ENCODE results near the gene SH3TC1.

The SH3TC1 gene

GRCh38 chr4:8164194-8164565 lies 34.9 kb upstream of the SH3TC1 start:
- no peak for DNase-seq

DNA sequence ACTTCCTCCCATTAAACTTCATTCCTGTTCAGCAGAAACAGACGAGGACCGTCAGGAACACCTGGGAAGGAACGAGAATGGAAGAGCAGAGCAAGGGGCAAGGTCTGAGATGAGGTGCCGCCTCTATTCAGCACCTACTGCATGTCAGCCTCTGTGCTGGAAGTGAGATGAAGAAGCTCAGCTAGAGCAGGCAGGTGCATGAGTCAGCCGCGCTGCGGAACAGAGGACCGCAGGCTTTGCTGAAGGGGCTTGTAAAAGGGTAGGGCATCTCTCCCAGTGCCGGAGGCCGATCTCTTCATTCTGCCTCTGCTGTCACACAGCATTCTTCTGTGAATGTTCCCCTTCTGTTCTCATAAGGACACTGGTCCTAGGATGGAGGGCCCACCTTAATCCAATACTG lies 34.4 kb upstream of the SH3TC1 start:
- DNase-seq, result no peak

DNA sequence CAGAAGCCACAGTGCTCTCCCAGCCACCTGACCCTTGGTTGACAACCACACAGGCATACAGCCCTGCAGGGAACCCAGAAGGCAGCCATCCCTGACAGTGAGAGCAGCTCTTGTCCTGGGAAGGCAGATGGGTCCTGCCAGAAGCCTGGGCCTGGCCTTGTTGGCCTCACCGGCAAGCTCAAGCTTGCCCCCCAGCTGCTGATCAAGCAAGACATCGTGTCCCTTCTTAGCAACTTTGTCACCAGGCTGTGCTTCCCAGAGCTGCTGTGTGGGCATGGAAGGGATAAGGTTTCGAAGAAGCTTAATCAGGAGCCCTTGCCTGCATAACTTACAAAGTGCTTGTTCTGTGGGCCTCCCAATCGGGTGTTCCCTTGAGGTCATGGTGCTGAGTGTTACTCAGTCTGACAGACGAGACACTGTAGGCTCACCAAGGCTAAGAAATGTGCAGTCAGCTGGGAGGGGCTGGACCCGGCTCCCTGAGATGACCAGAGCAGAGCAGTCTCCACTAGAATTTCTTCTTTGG lies 33.7 kb upstream of the SH3TC1 start:
- no peak for DNase-seq

GRCh38 chr4:8167291-8167690 lies 31.8 kb upstream of the SH3TC1 start:
- no peak for DNase-seq

DNA sequence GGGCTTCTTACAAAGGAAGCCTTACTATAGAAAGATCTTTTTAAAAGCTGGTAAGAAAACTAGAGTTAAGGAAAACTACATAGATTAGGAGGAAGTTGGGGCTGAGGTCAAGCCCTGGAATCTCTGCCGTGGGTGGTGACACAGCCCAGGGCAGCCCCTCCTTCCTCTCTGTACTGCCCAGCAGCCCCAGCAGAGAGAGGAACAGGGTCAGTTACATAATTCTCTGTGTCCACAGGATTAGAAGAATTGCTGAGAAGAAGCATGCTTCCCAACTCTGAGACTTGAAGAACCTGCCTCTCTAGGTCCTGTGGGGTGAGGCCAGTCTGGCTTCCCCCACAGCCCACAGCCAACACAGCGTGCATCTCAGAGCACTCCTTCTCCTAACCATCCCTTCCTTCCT lies 31.3 kb upstream of the SH3TC1 start:
- DNase-seq, result no peak

DNA sequence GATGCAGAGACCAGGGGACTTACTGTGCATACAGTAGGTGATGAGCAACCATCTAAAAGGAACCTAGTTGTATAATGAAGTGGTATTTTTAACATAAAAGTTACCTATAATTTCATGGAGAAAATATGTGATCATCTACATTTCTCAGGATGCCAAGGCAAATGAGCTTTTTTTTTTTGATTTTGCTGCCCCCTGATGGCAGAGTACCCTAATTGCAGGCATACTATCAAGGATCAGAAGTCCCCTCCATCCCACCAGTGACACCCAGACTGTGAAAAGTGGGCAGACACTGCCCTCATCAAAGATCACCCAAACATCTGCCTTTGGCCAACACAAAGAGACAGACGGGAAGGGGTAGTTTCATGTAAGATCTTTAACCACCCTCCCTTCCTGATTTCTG lies 30.9 kb upstream of the SH3TC1 start:
- DNase-seq, result no peak

- no peak for DNase-seq
These were observed 30.1 kb upstream of the SH3TC1 start for GRCh38 chr4:8168832-8169598.

- no peak for DNase-seq
These were observed 29.3 kb upstream of the SH3TC1 start for GRCh38 chr4:8169763-8170162.

DNA sequence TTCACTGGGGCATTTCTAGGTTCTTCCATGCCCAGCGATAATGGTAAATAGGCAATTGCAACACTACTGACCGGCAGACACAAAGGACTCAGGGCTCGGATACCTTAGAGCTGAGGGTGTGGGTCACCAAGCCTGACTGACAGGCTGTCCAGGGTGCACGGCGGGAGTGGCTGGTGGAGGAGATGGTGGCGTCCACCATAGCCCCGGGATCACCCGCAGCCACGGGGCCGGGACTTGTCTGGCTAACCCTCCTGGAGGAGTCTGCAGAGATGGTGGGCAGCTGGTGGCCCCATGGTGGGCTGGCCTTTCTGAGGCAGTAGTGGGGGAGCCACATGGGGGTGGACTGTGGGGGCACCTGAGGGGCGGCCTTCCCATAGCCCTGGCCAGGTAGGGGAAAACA lies 28.7 kb upstream of the SH3TC1 start:
- no peak for DNase-seq

- DNase-seq, result no peak
These were observed 27.8 kb upstream of the SH3TC1 start for GRCh38 chr4:8171266-8171665.

GRCh38 chr4:8171984-8172924 lies 26.8 kb upstream of the SH3TC1 start:
- no peak for DNase-seq

DNA sequence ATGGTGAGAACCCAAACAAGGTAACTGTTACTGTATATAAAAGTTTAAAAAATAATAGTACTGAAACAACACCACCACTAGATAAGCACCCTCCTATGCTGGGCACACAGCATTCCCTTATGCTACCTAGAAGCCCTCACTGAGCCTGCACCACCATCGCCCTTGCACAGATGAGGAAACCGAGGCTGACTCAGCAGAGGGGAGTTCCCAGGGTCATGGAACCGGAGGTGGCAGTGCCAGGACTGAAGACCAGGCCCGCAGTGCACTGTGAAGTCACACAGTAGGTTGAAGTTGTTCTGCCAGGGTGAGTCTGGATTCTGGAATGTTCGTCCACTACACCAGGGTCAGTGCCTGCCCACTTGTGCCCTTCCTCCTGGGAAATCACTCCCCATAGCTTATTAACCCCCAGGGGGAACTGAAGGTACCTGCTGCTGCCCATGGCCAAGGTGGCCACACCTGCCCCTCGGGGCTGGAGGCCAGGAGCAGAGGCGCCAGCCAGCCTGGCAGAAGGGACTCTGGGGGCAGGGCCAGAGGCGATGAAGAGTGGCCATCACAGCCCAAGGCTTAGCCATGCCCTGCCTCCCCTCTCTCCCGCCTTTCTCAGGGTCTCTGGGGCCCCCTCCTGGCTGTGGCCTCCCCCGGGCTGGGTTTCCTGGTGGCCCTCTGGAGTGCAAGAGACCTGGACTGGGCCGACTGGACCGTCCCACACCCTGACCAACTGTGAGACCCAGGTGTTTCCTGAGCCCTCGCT lies 25.4 kb upstream of the SH3TC1 start:
- DNase-seq, result no peak

DNA sequence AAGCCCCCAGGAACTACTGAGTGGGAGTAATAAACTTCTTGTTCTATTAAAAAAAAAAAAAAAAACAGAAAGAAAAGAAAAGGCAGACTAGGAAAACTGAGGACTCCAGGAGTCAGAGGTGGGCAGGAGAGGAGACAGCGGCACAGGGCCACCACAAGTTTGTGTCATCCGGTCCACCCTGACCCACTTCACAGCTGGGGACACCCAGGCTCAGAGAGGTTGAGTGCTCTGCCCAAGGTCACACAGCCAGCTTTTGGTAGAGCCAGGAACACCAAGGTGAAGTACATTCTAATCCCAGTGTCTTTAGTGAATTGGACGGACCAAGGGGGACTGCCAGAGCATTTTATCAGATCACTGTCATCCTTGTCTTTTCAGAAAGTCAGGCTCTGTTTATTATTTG lies 24.1 kb upstream of the SH3TC1 start:
- DNase-seq, result no peak

- DNase-seq, result no peak
These were observed 23.4 kb upstream of the SH3TC1 start for GRCh38 chr4:8175686-8176085.

- peak; percentile 46 for DNase-seq
These were observed 22.3 kb upstream of the SH3TC1 start for GRCh38 chr4:8176547-8177399.

DNA sequence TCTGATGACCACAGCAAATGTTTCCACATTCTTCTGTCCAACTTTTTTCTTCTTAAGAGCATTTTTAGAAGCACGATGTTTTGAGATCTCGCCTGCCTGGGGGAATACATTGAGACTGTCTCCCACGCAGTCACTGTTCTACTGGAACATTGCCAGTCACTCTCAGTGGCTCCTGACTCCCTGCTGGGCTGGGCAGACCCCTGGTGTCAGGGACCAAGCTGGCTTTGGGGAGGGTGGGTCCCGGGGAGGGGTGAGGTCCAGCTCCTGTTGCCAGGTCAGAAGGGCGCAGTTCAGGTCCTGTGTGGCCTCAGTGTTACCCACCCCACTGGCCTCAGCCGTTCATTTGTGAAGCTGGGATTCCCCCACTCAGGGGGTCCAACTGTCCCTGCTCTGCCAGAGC lies 21.5 kb upstream of the SH3TC1 start:
- DNase-seq, result no peak

DNA sequence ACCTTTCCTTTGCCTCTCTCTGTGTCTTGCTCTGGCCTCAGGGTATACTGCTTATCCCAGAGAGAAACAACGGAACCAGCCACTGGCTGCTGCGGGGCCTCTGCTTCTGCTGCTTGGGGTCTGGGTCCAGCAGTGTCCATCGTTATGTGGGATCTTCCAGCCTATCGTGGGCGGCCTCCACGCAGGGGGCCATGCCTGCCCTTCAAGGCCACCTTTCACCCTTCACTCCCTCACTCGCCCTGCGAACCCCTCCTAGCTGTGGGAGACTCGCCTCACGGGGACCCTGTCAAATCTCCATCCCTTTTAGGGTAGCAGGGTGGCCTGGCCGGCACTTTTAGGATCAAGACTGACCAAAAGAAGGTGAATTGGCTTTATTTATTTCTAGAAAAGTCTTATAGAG lies 21.1 kb upstream of the SH3TC1 start:
- DNase-seq, result no peak

DNA sequence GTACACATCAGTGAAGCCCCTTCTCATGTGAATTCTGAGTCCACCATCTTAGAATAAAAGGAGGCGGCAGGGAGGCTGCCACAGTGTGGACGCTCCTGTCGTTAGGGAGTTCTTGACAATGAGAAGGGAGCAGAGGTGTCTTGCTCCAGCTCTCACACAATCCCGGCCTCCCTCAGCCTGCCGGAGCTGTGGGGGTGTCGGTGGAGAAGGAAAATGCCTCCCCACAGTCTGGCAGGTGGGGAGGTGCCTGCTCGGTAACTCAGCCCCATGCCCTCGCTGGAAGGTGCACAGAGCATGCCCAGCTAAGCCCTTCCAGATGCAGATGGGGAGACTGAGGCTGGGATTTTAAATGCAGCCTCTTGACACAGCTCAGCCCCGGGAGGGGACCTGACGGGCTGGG lies 20.0 kb upstream of the SH3TC1 start:
- DNase-seq, result no peak

- DNase-seq, result no peak
These were observed 19.3 kb upstream of the SH3TC1 start for GRCh38 chr4:8179771-8180170.

- no peak for DNase-seq
These were observed 18.6 kb upstream of the SH3TC1 start for GRCh38 chr4:8180310-8181093.

- no peak for DNase-seq
These were observed 18.0 kb upstream of the SH3TC1 start for GRCh38 chr4:8181119-8181518.
